Astrocyte of the hippocampus (primary cell): ENCODE data around the gene TRIM29.
"Not testable (repeated sequence)": the region's sequence is repeated elsewhere in the genome, so short reads cannot be mapped to it uniquely, and the experiment has no call there.

Source experiments
- DNase-seq: peaks from one replicate; pipeline ENCODE4 v3.0.0; 2011; ENCODE audit warnings: low read depth, low spot score

Gene TRIM29

GRCh38 chr11:120137611-120138521 lies at the start of gene TRIM29:
Gene TRIM29, minus strand, starts transcription at chr11:120138113. Its CDS starts 82 bp downstream, at chr11:120138031.
- DNase-seq: no peak

GRCh38 chr11:120186774-120187591 lies 49.1 kb upstream of the TRIM29 start:
- no peak for DNase-seq

GRCh38 chr11:120186456-120186773 lies 48.5 kb upstream of the TRIM29 start:
- DNase-seq: no peak

- DNase-seq: no peak
These were observed 48.0 kb upstream of the TRIM29 start for GRCh38 chr11:120185706-120186455.

GRCh38 chr11:120184946-120185705 lies 47.2 kb upstream of the TRIM29 start:
- DNase-seq: no peak

- no peak for DNase-seq
These were observed 46.5 kb upstream of the TRIM29 start for GRCh38 chr11:120184371-120184945.

GRCh38 chr11:120183701-120184141 lies 45.8 kb upstream of the TRIM29 start:
- no peak for DNase-seq

GRCh38 chr11:120182790-120183491 lies 45.0 kb upstream of the TRIM29 start:
- DNase-seq: no peak

- no peak for DNase-seq
These were observed 44.5 kb upstream of the TRIM29 start for GRCh38 chr11:120182372-120182771.

GRCh38 chr11:120181376-120181975 lies 43.6 kb upstream of the TRIM29 start:
- DNase-seq: no peak

- DNase-seq: peak; percentile 51
These were observed 42.8 kb upstream of the TRIM29 start for GRCh38 chr11:120180551-120181232.

GRCh38 chr11:120180063-120180462 lies 42.1 kb upstream of the TRIM29 start:
- not testable (repeated sequence) for DNase-seq

- no peak for DNase-seq
These were observed 41.3 kb upstream of the TRIM29 start for GRCh38 chr11:120179057-120179672.

- no peak for DNase-seq
These were observed 40.7 kb upstream of the TRIM29 start for GRCh38 chr11:120178561-120179056.

GRCh38 chr11:120174866-120175265 lies 37.0 kb upstream of the TRIM29 start:
- no peak for DNase-seq

- DNase-seq: peak; percentile 50
These were observed 35.9 kb upstream of the TRIM29 start for GRCh38 chr11:120173807-120174206.

GRCh38 chr11:120173019-120173705 lies 35.2 kb upstream of the TRIM29 start:
- DNase-seq: no peak
